Caco-2 (cell line): Measurements from ENCODE around the gene KCNAB1. TPM values are rescaled to one million over a fixed set of nuclear protein-coding genes. Genes with fewer than 3 reads are reported as not detected.

Source experiments
- BruUV-seq: library from RNA; stranded (reverse); fragments of 400-500 nt; replicated peaks from 2 replicates; lab custom pipeline; 2021; lab: Mats Ljungman, UMichigan
- CTCF ChIA-PET: fragments of 300-600 bp; sonication (Branson Sonifier 250); formaldehyde crosslinking; loops from one replicate; lab custom pipeline; 2022; ENCODE audit warnings: antibody characterized with exemption; lab: Charles Lee
- POLR2A ChIA-PET: fragments of 300-600 bp; sonication (Branson Sonifier 250); formaldehyde crosslinking; loops from one replicate; lab custom pipeline; 2022; ENCODE audit warnings: antibody characterized with exemption; lab: Charles Lee
- DNase-seq, 2 experiments: peaks; one replicate each; pipeline versions ENCODE4 v3.0.0 to v3.0.0-alpha.2; 2020 to 2022
- H3K27me3 ChIP-seq: replicated peaks from 2 replicates; pipeline ENCODE4 v1.6.0; 2011; ENCODE audit warnings: low read length; ENCODE audit not compliant: control insufficient read depth, insufficient read depth
- H3K36me3 ChIP-seq: 2 replicates; pipeline ENCODE4 v1.5.1; 2011; ENCODE audit warnings: low read length; ENCODE audit not compliant: control insufficient read depth, insufficient read depth
- H3K4me1 ChIP-seq: fragments of 250-450 bp; sonication (Bioruptor Pico); 2 replicates; pipeline ENCODE4 v1.5.1; 2020; ENCODE audit warnings: mild to moderate bottlenecking
- H3K4me3 ChIP-seq: 2 replicates; pipeline ENCODE4 v1.5.1; 2011; ENCODE audit warnings: low read depth, mild to moderate bottlenecking, control low read depth, low read length
- H3K9me3 ChIP-seq: fragments of 250-450 bp; sonication (Bioruptor Pico); 2 replicates; pipeline ENCODE4 v1.5.1; 2020; ENCODE audit warnings: mild to moderate bottlenecking, moderate library complexity
- H3K27ac Mint-ChIP-seq: one replicate; pipeline ENCODE4 v1.8.0; 2022; ENCODE audit warnings: mixed read lengths; ENCODE audit not compliant: unreplicated experiment
- H3K27me3 Mint-ChIP-seq: one replicate; pipeline ENCODE4 v1.8.0; 2022; ENCODE audit warnings: mixed read lengths; ENCODE audit not compliant: insufficient read depth, unreplicated experiment
- H3K36me3 Mint-ChIP-seq: one replicate; pipeline ENCODE4 v1.8.0; 2022; ENCODE audit warnings: mild to moderate bottlenecking, mixed read lengths; ENCODE audit not compliant: insufficient read depth, unreplicated experiment
- H3K4me1 Mint-ChIP-seq: one replicate; pipeline ENCODE4 v1.8.0; 2022; ENCODE audit warnings: low read depth, mixed read lengths; ENCODE audit not compliant: unreplicated experiment
- H3K4me3 Mint-ChIP-seq: one replicate; pipeline ENCODE4 v1.8.0; 2022; ENCODE audit warnings: mild to moderate bottlenecking, moderate library complexity, mixed read lengths; ENCODE audit not compliant: unreplicated experiment
- H3K9me3 Mint-ChIP-seq: one replicate; pipeline ENCODE4 v1.8.0; 2022; ENCODE audit warnings: mixed read lengths; ENCODE audit not compliant: unreplicated experiment
- CTCF ChIP-seq, 2 experiments: fragments of 200-600 bp in 1 of 2; IDR thresholded peaks; 1 replicate in 1 of 2; 2 replicates in 1 of 2; pipeline versions ENCODE4 v1.5.1 to v1.8.0; 2011 to 2022; ENCODE audit warnings: antibody characterized with exemption in 1 of 2, control low read depth in 1 of 2, inconsistent platforms in 1 of 2, low read depth in 1 of 2, low read length in 1 of 2, mild to moderate bottlenecking in 1 of 2, moderate library complexity in 1 of 2; ENCODE audit not compliant: insufficient read depth in 1 of 2, severe bottlenecking in 1 of 2, unreplicated experiment in 1 of 2
- intact Hi-C: fragments of 100-400 bp; cut with micrococcal nuclease; formaldehyde crosslinking; loops from one replicate; pipeline ENCODE4 v1.10.0; 2022; ENCODE audit not compliant: unreplicated experiment
- total RNA-seq: library from RNA; stranded (reverse); gene quantifications from 2 replicates; pipeline ENCODE4 v1.2.3, GENCODE V29; 2022

KCNAB1 gene
- total RNA-seq, 1 experiment from 2014 or later, result 0.14 TPM

- Histone ChIP-seq H3K36me3 (0 out of 2 replicates have a peak, but pooled peaks cover 1% of the 10 kb centered on the region), H3K4me3 (no peak overlapping the region), H3K4me1 (peaks cover 28% of the 10 kb centered on the region), H3K9me3 (no peaks in the 10 kb centered on the region), H3K27me3 (no peaks in the 10 kb centered on the region)
- Mint-ChIP-seq H3K9me3 (no peaks in the 10 kb centered on the region), H3K4me3 (no peak overlapping the region), H3K27me3 (no peaks in the 10 kb centered on the region), H3K4me1 (peaks cover 15% of the 10 kb centered on the region), H3K27ac (no peak overlapping the region), H3K36me3 (peaks cover 17% of the 10 kb centered on the region)
- POLR2A ChIA-PET, result no interaction called here
- CTCF ChIA-PET, result no interaction called here
- no peak for DNase-seq
- TF ChIP-seq CTCF (IDR thresholded peaks at IDR 0.05; ENCODE audit: insufficient read depth in 1 of 2, low read depth in 1 of 2, low read length in 1 of 2, severe bottlenecking in 1 of 2, unreplicated experiment in 1 of 2), result no peak
- intact Hi-C loops, result no loop called here
- no TSS peak for BruUV-seq
Measured at GRCh38 chr3:156532730-156533129, 412.4 kb downstream of the KCNAB1 start.

GRCh38 chr3:156533205-156533604, 412.8 kb downstream of the KCNAB1 start:
- H3K4me3 ChIP-seq, result no peak overlapping the region
- TF ChIP-seq CTCF (IDR thresholded peaks at IDR 0.05; ENCODE audit: insufficient read depth in 1 of 2, low read depth in 1 of 2, low read length in 1 of 2, severe bottlenecking in 1 of 2, unreplicated experiment in 1 of 2), result no peak
- Mint-ChIP-seq H3K27ac (no peak overlapping the region), H3K4me1 (peaks cover 15% of the 10 kb centered on the region), H3K36me3 (peaks cover 17% of the 10 kb centered on the region), H3K4me3 (no peak overlapping the region), H3K9me3 (no peaks in the 10 kb centered on the region), H3K27me3 (no peaks in the 10 kb centered on the region)
- intact Hi-C loops, result no loop called here
- H3K36me3 ChIP-seq, result 0 out of 2 replicates have a peak, but pooled peaks cover 1% of the 10 kb centered on the region
- CTCF ChIA-PET, result no interaction called here
- DNase-seq, result no peak
- H3K27me3 ChIP-seq, result no peaks in the 10 kb centered on the region
- H3K4me1 ChIP-seq, result peaks cover 28% of the 10 kb centered on the region
- no TSS peak for BruUV-seq
- no peaks in the 10 kb centered on the region for H3K9me3 ChIP-seq
- POLR2A ChIA-PET, result no interaction called here

GRCh38 chr3:156535162-156535627, 414.8 kb downstream of the KCNAB1 start:
- Histone ChIP-seq H3K4me3 (no peak overlapping the region), H3K36me3 (0 out of 2 replicates have a peak, but pooled peaks cover 1% of the 10 kb centered on the region), H3K9me3 (no peaks in the 10 kb centered on the region), H3K27me3 (no peaks in the 10 kb centered on the region), H3K4me1 (peaks cover 28% of the 10 kb centered on the region)
- H3K36me3 Mint-ChIP-seq, result peaks cover 23% of the 10 kb centered on the region
- intact Hi-C loops, result loop anchor here (1.0 to 5.0 kb wide), 7 partner anchors 20 to 602 kb away; partner anchors contain the start of genes SSR3 and TIPARP
- H3K27ac Mint-ChIP-seq, result peak overlapping the region; percentile 56
- no peaks in the 10 kb centered on the region for H3K9me3 Mint-ChIP-seq
- no peaks in the 10 kb centered on the region for H3K27me3 Mint-ChIP-seq
- peaks cover 15% of the 10 kb centered on the region for H3K4me1 Mint-ChIP-seq
- ChIA-PET CTCF (interaction anchor here (0.7 to 1.7 kb wide), 6 partner anchors 19 to 593 kb away, joined by 3 to 12 read pairs (median 8); partner anchors contain the start of genes SSR3 and TIPARP), POLR2A (interaction anchor here (0.7 to 1.4 kb wide), 7 partner anchors 16 to 594 kb away, joined by 3 to 14 read pairs (median 4); partner anchors contain the start of gene SSR3)
- peak in 1 of 2 experiments; percentile 24 for TF ChIP-seq CTCF (IDR thresholded peaks at IDR 0.05; ENCODE audit: insufficient read depth in 1 of 2, low read depth in 1 of 2, low read length in 1 of 2, severe bottlenecking in 1 of 2, unreplicated experiment in 1 of 2)
- no TSS peak for BruUV-seq
- H3K4me3 Mint-ChIP-seq, result peak overlapping the region; percentile 1
- DNase-seq, result peak; percentile 76 to 79
